Ammon's horn (tissue), 1 donor: ENCODE data around the gene ARSD.
"Not testable (repeated sequence)": the region's sequence is repeated elsewhere in the genome, so short reads cannot be mapped to it uniquely, and the experiment has no call there.

Experiments
- DNase-seq: peaks from one replicate; pipeline ENCODE4 v3.0.0-alpha.2; 2016; ENCODE audit warnings: low spot score

Gene ARSD

GRCh38 chrX:2928583-2929434, at the start of gene ARSD:
ARSD (minus strand) TSS chrX:2929339; CDS start chrX:2929275, 64 bp downstream.
- peak; percentile 82 for DNase-seq

- DNase-seq: not testable (repeated sequence)
These were observed 49.5 kb upstream of the ARSD start for GRCh38 chrX:2978639-2979038.

GRCh38 chrX:2974961-2975360, 45.8 kb upstream of the ARSD start:
- peak; percentile 2 for DNase-seq

GRCh38 chrX:2972391-2972790, 43.3 kb upstream of the ARSD start:
- no peak for DNase-seq

- DNase-seq: no peak
These were observed 39.9 kb upstream of the ARSD start for GRCh38 chrX:2969021-2969420.

GRCh38 chrX:2967998-2968909, 39.1 kb upstream of the ARSD start:
- peak; percentile 58 for DNase-seq

GRCh38 chrX:2967584-2967983, 38.4 kb upstream of the ARSD start:
- DNase-seq: no peak

GRCh38 chrX:2967012-2967411, 37.9 kb upstream of the ARSD start:
- no peak for DNase-seq

GRCh38 chrX:2965965-2966364, 36.8 kb upstream of the ARSD start:
- DNase-seq: no peak

GRCh38 chrX:2963992-2964794, 35.1 kb upstream of the ARSD start:
- DNase-seq: not testable (repeated sequence)

- DNase-seq: not testable (repeated sequence)
These were observed 34.3 kb upstream of the ARSD start for GRCh38 chrX:2963449-2963848.

GRCh38 chrX:2962381-2962780, 33.2 kb upstream of the ARSD start:
- no peak for DNase-seq

GRCh38 chrX:2960861-2961515, 31.8 kb upstream of the ARSD start:
- DNase-seq: no peak

GRCh38 chrX:2958199-2958598, 29.1 kb upstream of the ARSD start:
- peak; percentile 3 for DNase-seq

GRCh38 chrX:2955838-2956237, 26.7 kb upstream of the ARSD start:
- DNase-seq: no peak

GRCh38 chrX:2955281-2955680, 26.1 kb upstream of the ARSD start:
- no peak for DNase-seq

GRCh38 chrX:2954541-2954940, 25.4 kb upstream of the ARSD start:
- DNase-seq: no peak

- not testable (repeated sequence) for DNase-seq
These were observed 8.8 kb upstream of the ARSD start for GRCh38 chrX:2937942-2938341.

- no peak for DNase-seq
These were observed 5.9 kb upstream of the ARSD start for GRCh38 chrX:2934715-2935710.
